Measurements from ENCODE around the gene HHAT. TPM values are rescaled to one million over a fixed set of nuclear protein-coding genes. Genes with fewer than 3 reads are reported as not detected.

The HHAT gene
- total and polyA plus RNA-seq, 2 of the 13 experiments (the other 11 are each of a cell fraction or from before 2014, with no cell fraction given) = 2.6 to 4.9 TPM

DNA sequence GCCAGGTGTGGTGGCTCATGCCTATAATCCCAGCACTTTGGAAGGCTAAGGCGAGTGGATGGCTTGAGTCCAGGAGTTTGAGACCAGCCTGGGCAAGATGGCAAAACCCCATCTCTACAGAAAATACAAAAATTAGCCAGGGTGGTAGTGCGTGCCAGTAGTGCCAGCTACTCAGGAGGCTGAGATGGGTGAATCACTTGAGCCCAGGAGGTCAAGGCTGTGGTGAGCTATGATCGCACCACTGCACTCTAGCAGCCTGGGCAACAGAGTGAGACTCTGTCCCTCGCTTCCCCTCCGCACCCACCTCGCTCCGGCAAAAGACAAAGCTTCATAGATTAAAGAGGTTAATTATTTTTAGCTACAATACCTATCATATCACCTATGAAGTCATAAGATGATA, 100.0 kb downstream of the HHAT start:
- Histone ChIP-seq H3K4me3 (replicated peaks in 1 of 3; ENCODE audit: insufficient read depth in 1 of 3, low read depth in 2 of 3, low read length in 3 of 3) (no peak overlapping the region), H3K4me2 (ENCODE audit: low read depth, low read length) (no peak overlapping the region), H3K9me3 (ENCODE audit: low read length) (no peaks in the 10 kb centered on the region), H2AFZ (ENCODE audit: low read length) (no peak overlapping the region), H3K9ac (ENCODE audit: insufficient read depth, low read depth, low read length) (no peak overlapping the region), H3K27me3 (ENCODE audit: control insufficient read depth in 1 of 2, insufficient read depth in 2 of 2, low read length in 2 of 2) (no peaks in the 10 kb centered on the region), H3K79me2 (ENCODE audit: insufficient read depth, low read length) (no peaks in the 10 kb centered on the region), H4K20me1 (ENCODE audit: insufficient read depth, low read length) (no peaks in the 10 kb centered on the region), H3K27ac (ENCODE audit: extremely low read length, insufficient read depth, low read length) (no peak overlapping the region), H3K4me1 (ENCODE audit: insufficient read depth, low read length) (no peaks in the 10 kb centered on the region), H3K36me3 (replicated peaks in 1 of 2; ENCODE audit: control insufficient read depth in 1 of 2, insufficient read depth in 2 of 2, low read length in 2 of 2) (no peaks in the 10 kb centered on the region)
- POLR2A ChIA-PET = no interaction called here
- ATAC-seq (no peak), DNase-seq (ENCODE audit: low spot score) (no peak), FAIRE-seq (no peak)
- CTCF ChIA-PET (ENCODE audit: low intra/inter-chr PET ratio, low total read pairs) = no interaction called here
- BruUV-seq (replicated peaks) = no TSS peak
- WGBS (ENCODE audit: low lambda C conversion rate) = 89% methylated on average over 7 of the region's 7 CpGs
- TF ChIP-seq SETDB1 (CRISPR knock-in tag; IDR thresholded peaks at IDR 0.05; ENCODE audit: borderline replicate concordance) (no peak), ZNF615 (CRISPR knock-in tag; IDR thresholded peaks at IDR 0.05; ENCODE audit: borderline replicate concordance) (no peak), FIP1L1 (IDR thresholded peaks at IDR 0.05; ENCODE audit: borderline replicate concordance, insufficient read depth, low read depth, low read length) (no peak), ADNP (CRISPR knock-in tag; IDR thresholded peaks at IDR 0.05) (no peak), ELF3 (CRISPR knock-in tag; IDR thresholded peaks at IDR 0.05) (no peak), TMF1 (CRISPR knock-in tag; IDR thresholded peaks at IDR 0.05; ENCODE audit: low read depth) (no peak), ZNF777 (CRISPR knock-in tag; IDR thresholded peaks at IDR 0.05) (no peak), SP2 (CRISPR knock-in tag; IDR thresholded peaks at IDR 0.05) (no peak), GATAD2A (CRISPR knock-in tag; IDR thresholded peaks at IDR 0.05) (no peak), FOSL1 (CRISPR knock-in tag; IDR thresholded peaks at IDR 0.05; ENCODE audit: borderline replicate concordance) (no peak), NFATC3 (CRISPR knock-in tag; IDR thresholded peaks at IDR 0.05) (no peak), CBX2 (IDR thresholded peaks at IDR 0.05; ENCODE audit: low read depth, low read length) (no peak), CBX2 (CRISPR knock-in tag; IDR thresholded peaks at IDR 0.05; ENCODE audit: low read depth) (no peak), ZNF10 (CRISPR knock-in tag; IDR thresholded peaks at IDR 0.05; ENCODE audit: borderline replicate concordance, low read depth) (no peak), ZNF20 (CRISPR knock-in tag; IDR thresholded peaks at IDR 0.05) (no peak), ZNF629 (CRISPR knock-in tag; conservative IDR thresholded peaks at IDR 0.05) (no peak)
- TF ChIP-seq, protein P1, sequence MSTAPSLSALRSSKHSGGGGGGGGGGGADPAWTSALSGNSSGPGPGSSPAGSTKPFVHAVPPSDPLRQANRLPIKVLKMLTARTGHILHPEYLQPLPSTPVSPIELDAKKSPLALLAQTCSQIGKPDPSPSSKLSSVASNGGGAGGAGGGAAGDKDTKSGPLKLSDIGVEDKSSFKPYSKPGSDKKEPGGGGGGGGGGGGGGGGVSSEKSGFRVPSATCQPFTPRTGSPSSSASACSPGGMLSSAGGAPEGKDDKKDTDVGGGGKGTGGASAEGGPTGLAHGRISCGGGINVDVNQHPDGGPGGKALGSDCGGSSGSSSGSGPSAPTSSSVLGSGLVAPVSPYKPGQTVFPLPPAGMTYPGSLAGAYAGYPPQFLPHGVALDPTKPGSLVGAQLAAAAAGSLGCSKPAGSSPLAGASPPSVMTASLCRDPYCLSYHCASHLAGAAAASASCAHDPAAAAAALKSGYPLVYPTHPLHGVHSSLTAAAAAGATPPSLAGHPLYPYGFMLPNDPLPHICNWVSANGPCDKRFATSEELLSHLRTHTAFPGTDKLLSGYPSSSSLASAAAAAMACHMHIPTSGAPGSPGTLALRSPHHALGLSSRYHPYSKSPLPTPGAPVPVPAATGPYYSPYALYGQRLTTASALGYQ (CRISPR knock-in tag; IDR thresholded peaks at IDR 0.05) = no peak
- TF ChIP-seq, protein P2, sequence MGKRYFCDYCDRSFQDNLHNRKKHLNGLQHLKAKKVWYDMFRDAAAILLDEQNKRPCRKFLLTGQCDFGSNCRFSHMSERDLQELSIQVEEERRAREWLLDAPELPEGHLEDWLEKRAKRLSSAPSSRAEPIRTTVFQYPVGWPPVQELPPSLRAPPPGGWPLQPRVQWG (CRISPR knock-in tag; IDR thresholded peaks at IDR 0.05; ENCODE audit: borderline replicate concordance, low read depth) = no peak
- in situ Hi-C loops (cut with HindIII; ENCODE audit: extremely low pct_ligation_motif_present, low pct_unique_long_range_greater_than_20kb) (no loop called here), intact Hi-C loops (cut with micrococcal nuclease; ENCODE audit: unreplicated experiment) (no loop called here)
